Measurements from ENCODE around the gene EGFLAM.

Gene EGFLAM

GRCh38 chr5:38478166-38478565, 219.8 kb downstream of the EGFLAM start:
- Mint-ChIP-seq H3K27ac (no peak overlapping the region), H3K36me3 (ENCODE audit: low read depth) (no peaks in the 10 kb centered on the region), H3K27me3 (peaks cover 63% of the 10 kb centered on the region), H3K4me3 (no peak overlapping the region), H3K4me1 (no peaks in the 10 kb centered on the region), H3K9me3 (no peaks in the 10 kb centered on the region)
- ATAC-seq: no peak
- DNase-seq: no peak

- no peak for ATAC-seq
- Mint-ChIP-seq H3K9me3 (no peaks in the 10 kb centered on the region), H3K36me3 (ENCODE audit: low read depth) (no peaks in the 10 kb centered on the region), H3K4me3 (no peak overlapping the region), H3K27me3 (peaks cover 60% of the 10 kb centered on the region), H3K4me1 (no peaks in the 10 kb centered on the region), H3K27ac (no peak overlapping the region)
- DNase-seq: no peak
Observed at GRCh38 chr5:38478878-38479277, 220.5 kb downstream of the EGFLAM start.

- Mint-ChIP-seq H3K36me3 (ENCODE audit: low read depth) (no peaks in the 10 kb centered on the region), H3K4me1 (no peaks in the 10 kb centered on the region), H3K9me3 (no peaks in the 10 kb centered on the region), H3K27ac (no peak overlapping the region), H3K27me3 (peaks cover 58% of the 10 kb centered on the region), H3K4me3 (no peak overlapping the region)
- DNase-seq: no peak
- ATAC-seq: no peak
Observed at GRCh38 chr5:38479315-38479904, 221.1 kb downstream of the EGFLAM start.

- DNase-seq: no peak
- H3K9me3 Mint-ChIP-seq: no peaks in the 10 kb centered on the region
- peaks cover 51% of the 10 kb centered on the region for H3K27me3 Mint-ChIP-seq
- H3K4me1 Mint-ChIP-seq: no peaks in the 10 kb centered on the region
- no peak overlapping the region for H3K4me3 Mint-ChIP-seq
- H3K27ac Mint-ChIP-seq: no peak overlapping the region
- no peaks in the 10 kb centered on the region for H3K36me3 Mint-ChIP-seq (ENCODE audit: low read depth)
- ATAC-seq: no peak
Observed at GRCh38 chr5:38483805-38484398, 225.5 kb downstream of the EGFLAM start.

GRCh38 chr5:38494175-38494574, 235.8 kb downstream of the EGFLAM start:
- Mint-ChIP-seq H3K9me3 (no peaks in the 10 kb centered on the region), H3K36me3 (ENCODE audit: low read depth) (no peaks in the 10 kb centered on the region), H3K4me3 (no peak overlapping the region), H3K27ac (no peak overlapping the region), H3K4me1 (no peaks in the 10 kb centered on the region), H3K27me3 (peaks cover 23% of the 10 kb centered on the region)
- DNase-seq: no peak
- no peak for ATAC-seq

GRCh38 chr5:38494763-38495162, 236.4 kb downstream of the EGFLAM start:
- DNase-seq (no peak), ATAC-seq (no peak)
- Mint-ChIP-seq H3K27me3 (peaks cover 25% of the 10 kb centered on the region), H3K27ac (no peak overlapping the region), H3K4me3 (no peak overlapping the region), H3K36me3 (ENCODE audit: low read depth) (no peaks in the 10 kb centered on the region), H3K4me1 (no peaks in the 10 kb centered on the region), H3K9me3 (no peaks in the 10 kb centered on the region)

- Mint-ChIP-seq H3K36me3 (ENCODE audit: low read depth) (no peaks in the 10 kb centered on the region), H3K4me3 (no peak overlapping the region), H3K27me3 (peaks cover 9% of the 10 kb centered on the region), H3K27ac (no peak overlapping the region), H3K9me3 (no peaks in the 10 kb centered on the region), H3K4me1 (no peaks in the 10 kb centered on the region)
- ATAC-seq (no peak), DNase-seq (no peak)
Observed at GRCh38 chr5:38497946-38498345, 239.6 kb downstream of the EGFLAM start.

GRCh38 chr5:38500573-38501260, 242.4 kb downstream of the EGFLAM start:
- H3K27ac Mint-ChIP-seq: no peak overlapping the region
- H3K4me3 Mint-ChIP-seq: no peak overlapping the region
- no peak for DNase-seq
- H3K9me3 Mint-ChIP-seq: no peaks in the 10 kb centered on the region
- peaks cover 6% of the 10 kb centered on the region for H3K27me3 Mint-ChIP-seq
- no peaks in the 10 kb centered on the region for H3K36me3 Mint-ChIP-seq (ENCODE audit: low read depth)
- no peak for ATAC-seq
- no peaks in the 10 kb centered on the region for H3K4me1 Mint-ChIP-seq

GRCh38 chr5:38506302-38506701, 247.9 kb downstream of the EGFLAM start:
- DNase-seq: no peak
- ATAC-seq: no peak
- no peaks in the 10 kb centered on the region for H3K9me3 Mint-ChIP-seq
- no peak overlapping the region for H3K27ac Mint-ChIP-seq
- no peaks in the 10 kb centered on the region for H3K4me1 Mint-ChIP-seq
- H3K36me3 Mint-ChIP-seq (ENCODE audit: low read depth): no peaks in the 10 kb centered on the region
- H3K27me3 Mint-ChIP-seq: peaks cover 8% of the 10 kb centered on the region
- no peak overlapping the region for H3K4me3 Mint-ChIP-seq

GRCh38 chr5:38509185-38509584, 250.8 kb downstream of the EGFLAM start:
- Mint-ChIP-seq H3K4me1 (no peaks in the 10 kb centered on the region), H3K9me3 (no peaks in the 10 kb centered on the region), H3K36me3 (ENCODE audit: low read depth) (no peaks in the 10 kb centered on the region), H3K27ac (no peak overlapping the region), H3K27me3 (peaks cover 19% of the 10 kb centered on the region), H3K4me3 (no peak overlapping the region)
- ATAC-seq (no peak), DNase-seq (no peak)
